ENCODE data around the gene ANKH. TPM values are rescaled to one million over a fixed set of nuclear protein-coding genes. Genes with fewer than 3 reads are reported as not detected.

The ANKH gene
- total and polyA plus RNA-seq, 10 of the 15 experiments (the other 5 are each of a cell fraction or from before 2014, with no cell fraction given), result 2.1 to 43.9 (median 14.4) TPM

GRCh38 chr5:14664270-14665100 lies 207.1 kb downstream of the ANKH start, which contains the start of gene OTULIN (continued):
- TF ChIP-seq PBX3 (IDR thresholded peaks at IDR 0.05; ENCODE audit: insufficient replicate concordance, low read depth, low read length) (peak; percentile 19), WRNIP1 (IDR thresholded peaks at IDR 0.05; ENCODE audit: borderline replicate concordance, low read depth, low read length) (no peak), SKIL (IDR thresholded peaks at IDR 0.05; ENCODE audit: low read depth, poor library complexity, severe bottlenecking) (no peak), NBN (IDR thresholded peaks at IDR 0.05) (0 out of 2 replicates have a peak, but pooled peaks have one; percentile 62), USF1 (IDR thresholded peaks at IDR 0.05; ENCODE audit: borderline replicate concordance, extremely low read length, insufficient read depth, low read depth, low read length) (no peak), EP300 (IDR thresholded peaks at IDR 0.05; ENCODE audit: borderline replicate concordance in 1 of 2, control insufficient read depth in 1 of 2, low read depth in 2 of 2, low read length in 2 of 2) (0 out of 4 replicates have a peak, but pooled peaks of 1 of the 2 experiments have one; percentile 9), EZH2 (IDR thresholded peaks at IDR 0.05; ENCODE audit: borderline replicate concordance, control insufficient read depth, low read depth, low read length) (no peak), ZBTB33 (IDR thresholded peaks at IDR 0.05) (no peak), FOS (IDR thresholded peaks at IDR 0.05; ENCODE audit: borderline replicate concordance, extremely low read depth, insufficient read length) (no peak), STAT3 (IDR thresholded peaks at IDR 0.05; ENCODE audit: low read depth, low read length) (no peak), SMARCA5 (IDR thresholded peaks at IDR 0.05) (peak; percentile 79), TCF3 (IDR thresholded peaks at IDR 0.05; ENCODE audit: borderline replicate concordance, insufficient read depth, low read depth, low read length) (0 out of 2 replicates have a peak, but pooled peaks have one; percentile 23), ZBTB11 (CRISPR knock-in tag; IDR thresholded peaks at IDR 0.05) (no peak), NFYA (IDR thresholded peaks at IDR 0.05; ENCODE audit: borderline replicate concordance, low read depth, low read length) (no peak), MLLT1 (IDR thresholded peaks at IDR 0.05) (peak; percentile 73; the same call in 1 of the 2 replicates)

Data from GM12878 (cell line).